Stomach smooth muscle (tissue), 2 donors: Measurements from ENCODE around the gene VEGFC.
A peak's percentile ranks its signal among the peaks of the same experiment; 100 is the strongest.

Experiments used
- H3K27ac ChIP-seq: one replicate; pipeline ENCODE4 v1.7.0; 2013; ENCODE audit warnings: mild to moderate bottlenecking, low read length, inconsistent platforms
- H3K27me3 ChIP-seq, 2 donors: one replicate each; pipeline ENCODE4 v1.7.0; 2013; ENCODE audit warnings: low read length in 2 of 2; ENCODE audit not compliant: insufficient read depth in 2 of 2, control insufficient read depth in 1 of 2
- H3K36me3 ChIP-seq, 2 donors: one replicate each; pipeline ENCODE4 v1.7.0; 2013; ENCODE audit warnings: low read length in 2 of 2; ENCODE audit not compliant: control insufficient read depth in 2 of 2, insufficient read depth in 2 of 2
- H3K4me1 ChIP-seq: one replicate; pipeline ENCODE4 v1.7.0; 2013; ENCODE audit warnings: low read length; ENCODE audit not compliant: control insufficient read depth, insufficient read depth
- H3K4me3 ChIP-seq, 2 donors: one replicate each; pipeline ENCODE4 v1.7.0; 2013; ENCODE audit warnings: low read length in 2 of 2
- H3K9ac ChIP-seq, 2 donors: one replicate each; pipeline ENCODE4 v1.7.0; 2013; ENCODE audit warnings: low read length in 2 of 2, mild to moderate bottlenecking in 1 of 2
- H3K9me3 ChIP-seq, 2 donors: one replicate each; pipeline ENCODE4 v1.7.0; 2013; ENCODE audit warnings: low read length in 2 of 2; ENCODE audit not compliant: control insufficient read depth in 2 of 2
- donor health status: healthy.
- donor health status: Pancreatic carcinoma.

VEGFC gene

GRCh38 chr4:176792326-176793059 is at the start of gene VEGFC:
Gene VEGFC (minus strand): TSS chr4:176792922. CDS start chr4:176792311, 611 bp downstream.
- H3K27me3 ChIP-seq, result no peaks in the 10 kb centered on the region
- H3K9me3 ChIP-seq, result no peaks in the 10 kb centered on the region
- H3K4me1 ChIP-seq, result peaks cover 2% of the 10 kb centered on the region
- peak within 1 kb of the TSS; percentile 52 to 79 for H3K4me3 ChIP-seq
- H3K27ac ChIP-seq, result no peak within 1 kb of the TSS
- peak within 1 kb of the TSS; percentile 54 to 55 for H3K9ac ChIP-seq
- no peaks in the 10 kb centered on the region for H3K36me3 ChIP-seq

GRCh38 chr4:176841711-176842112 is 49.0 kb upstream of the VEGFC start:
- Histone ChIP-seq H3K4me3 (no peak overlapping the region), H3K4me1 (no peaks in the 10 kb centered on the region), H3K9me3 (no peaks in the 10 kb centered on the region), H3K9ac (no peak overlapping the region), H3K27me3 (no peaks in the 10 kb centered on the region), H3K36me3 (no peaks in the 10 kb centered on the region), H3K27ac (no peak overlapping the region)

- Histone ChIP-seq H3K9me3 (no peaks in the 10 kb centered on the region), H3K27me3 (no peaks in the 10 kb centered on the region), H3K27ac (no peak overlapping the region), H3K9ac (no peak overlapping the region), H3K4me3 (no peak overlapping the region), H3K4me1 (no peaks in the 10 kb centered on the region), H3K36me3 (no peaks in the 10 kb centered on the region)
Measured at GRCh38 chr4:176840166-176840565, 47.4 kb upstream of the VEGFC start.

GRCh38 chr4:176839656-176840055 is 46.9 kb upstream of the VEGFC start:
- Histone ChIP-seq H3K4me1 (no peaks in the 10 kb centered on the region), H3K36me3 (no peaks in the 10 kb centered on the region), H3K27me3 (no peaks in the 10 kb centered on the region), H3K27ac (no peak overlapping the region), H3K9ac (no peak overlapping the region), H3K4me3 (no peak overlapping the region), H3K9me3 (no peaks in the 10 kb centered on the region)

GRCh38 chr4:176838601-176839433 is 46.1 kb upstream of the VEGFC start:
- Histone ChIP-seq H3K36me3 (no peaks in the 10 kb centered on the region), H3K9ac (no peak overlapping the region), H3K4me1 (no peaks in the 10 kb centered on the region), H3K27ac (no peak overlapping the region), H3K4me3 (no peak overlapping the region), H3K27me3 (no peaks in the 10 kb centered on the region), H3K9me3 (no peaks in the 10 kb centered on the region)

- H3K4me3 ChIP-seq, result no peak overlapping the region
- no peaks in the 10 kb centered on the region for H3K9me3 ChIP-seq
- H3K27ac ChIP-seq, result no peak overlapping the region
- no peaks in the 10 kb centered on the region for H3K27me3 ChIP-seq
- H3K36me3 ChIP-seq, result no peaks in the 10 kb centered on the region
- no peak overlapping the region for H3K9ac ChIP-seq
- no peaks in the 10 kb centered on the region for H3K4me1 ChIP-seq
Measured at GRCh38 chr4:176837169-176837895, 44.6 kb upstream of the VEGFC start.

- H3K27me3 ChIP-seq, result no peaks in the 10 kb centered on the region
- no peaks in the 10 kb centered on the region for H3K36me3 ChIP-seq
- H3K27ac ChIP-seq, result no peak overlapping the region
- no peaks in the 10 kb centered on the region for H3K4me1 ChIP-seq
- no peak overlapping the region for H3K9ac ChIP-seq
- no peaks in the 10 kb centered on the region for H3K9me3 ChIP-seq
- no peak overlapping the region for H3K4me3 ChIP-seq
Measured at GRCh38 chr4:176834531-176834930, 41.8 kb upstream of the VEGFC start.

- no peaks in the 10 kb centered on the region for H3K36me3 ChIP-seq
- H3K4me3 ChIP-seq, result no peak overlapping the region
- H3K27ac ChIP-seq, result no peak overlapping the region
Measured at GRCh38 chr4:176833400-176834175, 40.9 kb upstream of the VEGFC start.

GRCh38 chr4:176830971-176831370 is 38.2 kb upstream of the VEGFC start:
- no peak overlapping the region for H3K27ac ChIP-seq
- H3K36me3 ChIP-seq, result no peaks in the 10 kb centered on the region
- no peaks in the 10 kb centered on the region for H3K4me1 ChIP-seq
- H3K4me3 ChIP-seq, result no peak overlapping the region
- H3K9me3 ChIP-seq, result no peaks in the 10 kb centered on the region
- H3K9ac ChIP-seq, result no peak overlapping the region
- H3K27me3 ChIP-seq, result no peaks in the 10 kb centered on the region

More at GRCh38 chr4:176833400-176834175, 40.9 kb upstream of the VEGFC start:
- Histone ChIP-seq H3K27me3 (no peaks in the 10 kb centered on the region), H3K4me1 (no peaks in the 10 kb centered on the region), H3K9ac (no peak overlapping the region), H3K9me3 (no peaks in the 10 kb centered on the region)

GRCh38 chr4:176825586-176825985 is 32.9 kb upstream of the VEGFC start:
- Histone ChIP-seq H3K4me3 (no peak overlapping the region), H3K9me3 (no peaks in the 10 kb centered on the region), H3K27me3 (no peaks in the 10 kb centered on the region), H3K4me1 (no peaks in the 10 kb centered on the region), H3K36me3 (no peaks in the 10 kb centered on the region), H3K9ac (no peak overlapping the region), H3K27ac (no peak overlapping the region)
